Neural cell (in vitro differentiated cells): ENCODE results near the gene PMM2.
"Not testable (repeated sequence)": the region's sequence is repeated elsewhere in the genome, so short reads cannot be mapped to it uniquely, and the experiment has no call there.

Experiments
- EP300 ChIP-seq: fragments of 450-650 bp; conservative IDR thresholded peaks from 2 replicates; pipeline ENCODE4 v1.6.1; 2014; ENCODE audit warnings: antibody characterized with exemption, mild to moderate bottlenecking, moderate library complexity; ENCODE audit not compliant: poor library complexity, severe bottlenecking
- EZH2 ChIP-seq: fragments of 200-600, 300-800 bp; shearing (Covaris generic), sonication (generic); IDR thresholded peaks from 2 replicates; pipeline ENCODE4 v1.6.1; 2014; ENCODE audit warnings: antibody characterized with exemption, low read length, borderline replicate concordance, mild to moderate bottlenecking; ENCODE audit not compliant: insufficient read depth, poor library complexity, severe bottlenecking
- POLR2AphosphoS5 ChIP-seq: IDR thresholded peaks from 2 replicates; pipeline ENCODE4 v1.6.1; 2012
- RAD21 ChIP-seq: fragments of 450-650 bp; conservative IDR thresholded peaks from 2 replicates; pipeline ENCODE4 v1.6.1; 2014; ENCODE audit warnings: antibody characterized with exemption, mild to moderate bottlenecking, moderate library complexity
- SMC3 ChIP-seq: fragments of 450-650 bp; conservative IDR thresholded peaks from 2 replicates; pipeline ENCODE4 v1.6.1; 2014; ENCODE audit warnings: antibody characterized with exemption, mild to moderate bottlenecking, moderate library complexity; ENCODE audit not compliant: poor library complexity
- TAF1 ChIP-seq: IDR thresholded peaks from 2 replicates; pipeline ENCODE4 v1.6.1; 2012; ENCODE audit warnings: low read depth
- TF ChIP-seq, protein P1 (sequence below): fragments of 450-650 bp; IDR thresholded peaks from 2 replicates; pipeline ENCODE4 v1.5.1; 2014; ENCODE audit warnings: antibody characterized with exemption, mild to moderate bottlenecking, moderate library complexity; ENCODE audit not compliant: poor library complexity, severe bottlenecking

DNA sequence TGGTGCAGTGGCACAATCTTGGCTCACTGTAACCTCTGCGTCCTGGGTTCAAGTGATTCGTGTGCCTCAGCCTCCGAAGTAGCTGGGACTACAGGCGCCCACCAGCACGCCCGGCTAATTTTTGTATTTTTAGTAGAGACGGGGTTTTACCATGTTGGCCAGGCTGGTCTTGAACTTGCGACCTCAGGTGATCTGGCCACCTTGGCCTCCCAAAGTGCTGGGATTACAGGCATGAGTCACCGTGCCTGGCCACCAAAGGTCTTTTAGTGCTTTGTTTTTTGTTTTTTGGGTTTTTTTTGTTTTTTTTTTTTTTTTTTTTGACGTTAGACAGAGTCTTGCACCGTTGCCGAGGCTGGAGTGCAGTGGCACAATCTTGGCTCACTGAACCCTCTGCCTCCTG is 6.1 kb downstream of the PMM2 start:
- TF ChIP-seq, protein P1, sequence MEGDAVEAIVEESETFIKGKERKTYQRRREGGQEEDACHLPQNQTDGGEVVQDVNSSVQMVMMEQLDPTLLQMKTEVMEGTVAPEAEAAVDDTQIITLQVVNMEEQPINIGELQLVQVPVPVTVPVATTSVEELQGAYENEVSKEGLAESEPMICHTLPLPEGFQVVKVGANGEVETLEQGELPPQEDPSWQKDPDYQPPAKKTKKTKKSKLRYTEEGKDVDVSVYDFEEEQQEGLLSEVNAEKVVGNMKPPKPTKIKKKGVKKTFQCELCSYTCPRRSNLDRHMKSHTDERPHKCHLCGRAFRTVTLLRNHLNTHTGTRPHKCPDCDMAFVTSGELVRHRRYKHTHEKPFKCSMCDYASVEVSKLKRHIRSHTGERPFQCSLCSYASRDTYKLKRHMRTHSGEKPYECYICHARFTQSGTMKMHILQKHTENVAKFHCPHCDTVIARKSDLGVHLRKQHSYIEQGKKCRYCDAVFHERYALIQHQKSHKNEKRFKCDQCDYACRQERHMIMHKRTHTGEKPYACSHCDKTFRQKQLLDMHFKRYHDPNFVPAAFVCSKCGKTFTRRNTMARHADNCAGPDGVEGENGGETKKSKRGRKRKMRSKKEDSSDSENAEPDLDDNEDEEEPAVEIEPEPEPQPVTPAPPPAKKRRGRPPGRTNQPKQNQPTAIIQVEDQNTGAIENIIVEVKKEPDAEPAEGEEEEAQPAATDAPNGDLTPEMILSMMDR = not testable (repeated sequence)
- TF ChIP-seq EP300, SMC3, EZH2, TAF1, POLR2AphosphoS5, RAD21: not testable (repeated sequence)
